Superior temporal gyrus (tissue), 1 donor: Measurements from ENCODE around the gene STRAP.

Source experiments
- DNase-seq: peaks from one replicate; pipeline ENCODE4 v3.0.0-alpha.2; 2016; ENCODE audit errors: extremely low spot score

Gene STRAP, protein sequence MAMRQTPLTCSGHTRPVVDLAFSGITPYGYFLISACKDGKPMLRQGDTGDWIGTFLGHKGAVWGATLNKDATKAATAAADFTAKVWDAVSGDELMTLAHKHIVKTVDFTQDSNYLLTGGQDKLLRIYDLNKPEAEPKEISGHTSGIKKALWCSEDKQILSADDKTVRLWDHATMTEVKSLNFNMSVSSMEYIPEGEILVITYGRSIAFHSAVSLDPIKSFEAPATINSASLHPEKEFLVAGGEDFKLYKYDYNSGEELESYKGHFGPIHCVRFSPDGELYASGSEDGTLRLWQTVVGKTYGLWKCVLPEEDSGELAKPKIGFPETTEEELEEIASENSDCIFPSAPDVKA

DNA sequence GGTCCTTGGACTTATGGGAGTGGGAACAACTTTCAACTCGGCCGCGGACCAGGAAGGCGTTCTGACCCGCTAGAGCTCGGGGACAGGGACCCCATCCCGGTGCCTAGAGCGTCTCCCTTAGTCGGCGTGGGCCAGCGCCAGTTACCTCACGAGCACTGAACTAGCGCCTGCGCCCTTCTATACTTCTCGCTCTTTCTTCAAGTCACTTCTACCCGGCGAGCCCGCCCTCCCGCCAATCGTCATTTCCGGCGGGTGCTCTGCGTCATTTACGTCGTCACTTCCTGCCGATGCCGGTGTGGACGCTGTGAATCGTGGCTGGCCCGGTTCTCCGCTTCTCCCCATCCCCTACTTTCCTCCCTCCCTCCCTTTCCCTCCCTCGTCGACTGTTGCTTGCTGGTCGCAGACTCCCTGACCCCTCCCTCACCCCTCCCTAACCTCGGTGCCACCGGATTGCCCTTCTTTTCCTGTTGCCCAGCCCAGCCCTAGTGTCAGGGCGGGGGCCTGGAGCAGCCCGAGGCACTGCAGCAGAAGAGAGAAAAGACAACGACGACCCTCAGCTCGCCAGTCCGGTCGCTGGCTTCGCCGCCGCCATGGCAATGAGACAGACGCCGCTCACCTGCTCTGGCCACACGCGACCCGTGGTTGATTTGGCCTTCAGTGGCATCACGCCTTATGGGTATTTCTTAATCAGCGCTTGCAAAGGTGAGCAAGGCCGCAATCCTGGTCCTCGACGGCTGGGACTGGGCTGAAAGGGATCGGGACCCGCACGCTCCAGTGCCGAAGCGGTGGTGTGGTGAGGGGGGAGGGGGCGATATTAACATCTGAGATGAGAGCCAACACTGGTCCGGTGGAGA, at the start of gene STRAP:
STRAP (plus strand) TSS at position 270 of the 854 bp plus-strand sequence; CDS start at position 591, 321 bp downstream.
- peak; percentile 99 for DNase-seq

DNA sequence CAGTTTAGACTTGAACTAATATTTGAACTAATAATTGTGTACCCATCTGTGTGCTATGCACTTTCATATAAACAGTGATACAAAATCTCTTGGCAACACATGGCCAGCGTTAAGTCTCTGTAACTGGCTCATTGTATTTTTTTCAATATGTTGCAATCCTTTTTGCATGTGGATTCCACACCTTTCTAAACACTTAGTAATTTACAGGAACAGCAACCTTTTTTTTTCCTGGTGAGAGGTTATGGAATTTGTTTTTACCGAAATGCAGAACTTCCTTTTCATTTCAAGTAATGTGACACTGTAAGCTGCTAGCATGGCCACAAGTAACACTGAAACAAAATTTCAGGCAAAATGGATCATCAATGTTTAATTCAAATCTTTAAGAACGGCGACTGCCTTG, 47.6 kb upstream of the STRAP start:
- no peak for DNase-seq

DNA sequence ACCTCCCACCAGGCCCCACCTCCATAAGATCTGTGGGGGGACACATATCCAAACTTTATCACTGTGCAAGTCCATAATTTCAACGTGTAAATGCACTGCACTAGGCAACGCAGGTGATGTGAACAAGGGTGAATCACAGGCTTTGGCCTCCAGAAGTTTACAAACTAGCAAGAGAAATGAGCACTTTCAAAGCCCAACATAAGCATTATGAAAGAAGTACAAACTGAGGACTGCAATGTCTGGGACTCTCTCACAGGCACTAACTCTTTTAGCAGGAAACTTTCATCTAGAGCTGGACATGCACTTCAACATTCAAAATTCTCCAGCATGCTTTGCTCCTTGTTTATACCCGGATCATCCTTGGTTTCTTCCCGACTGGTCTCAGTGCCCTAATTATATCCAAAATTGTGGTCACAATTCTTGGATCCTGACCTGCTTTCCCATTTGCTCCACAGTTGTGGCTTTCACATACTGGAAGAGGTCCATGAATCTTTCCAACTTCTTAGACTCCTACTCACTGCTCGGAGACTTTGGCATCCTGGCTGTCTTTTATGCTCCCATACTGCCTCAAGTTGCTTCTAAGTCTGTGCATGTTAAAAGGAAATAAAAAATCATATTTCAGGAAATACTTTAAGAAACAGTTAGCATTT, 44.9 kb upstream of the STRAP start:
- DNase-seq: no peak

DNA sequence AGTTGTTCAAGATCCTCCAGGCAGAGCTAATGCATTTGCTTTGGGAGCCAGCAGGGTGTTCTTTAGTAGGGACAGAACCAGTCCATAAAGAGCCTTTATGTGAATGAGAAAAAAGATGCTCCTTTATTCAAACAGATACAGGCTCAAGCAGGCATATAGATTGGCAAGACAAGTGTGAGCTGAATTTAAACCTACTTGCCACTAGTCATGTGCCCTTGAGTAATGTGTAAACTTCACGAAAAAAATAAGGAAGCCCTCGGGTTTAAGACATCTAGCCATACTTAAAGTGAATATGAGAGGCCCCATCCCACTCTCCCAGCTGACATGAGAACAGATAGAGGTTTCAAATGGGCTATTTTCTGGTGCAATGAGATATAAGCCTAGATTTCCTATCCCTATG, 43.1 kb upstream of the STRAP start:
- DNase-seq: no peak

DNA sequence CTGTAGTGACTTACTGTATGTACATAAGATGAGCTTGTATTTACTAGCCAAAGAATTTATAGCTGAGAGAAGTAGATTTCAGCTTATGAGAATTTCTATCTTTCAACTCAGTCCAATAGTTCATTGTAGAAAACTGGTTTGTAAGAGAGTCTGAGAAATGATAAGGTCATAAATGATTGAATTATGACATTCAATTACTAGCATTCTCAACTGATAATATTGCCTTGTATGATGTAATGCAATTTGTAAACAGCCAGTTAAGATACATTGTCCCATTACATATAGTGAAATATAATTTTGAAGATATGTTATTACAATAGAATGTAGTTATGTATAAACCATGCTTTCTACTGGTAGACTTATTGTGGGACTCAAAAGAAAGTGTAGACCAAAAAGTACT, 42.5 kb upstream of the STRAP start:
- DNase-seq: no peak

DNA sequence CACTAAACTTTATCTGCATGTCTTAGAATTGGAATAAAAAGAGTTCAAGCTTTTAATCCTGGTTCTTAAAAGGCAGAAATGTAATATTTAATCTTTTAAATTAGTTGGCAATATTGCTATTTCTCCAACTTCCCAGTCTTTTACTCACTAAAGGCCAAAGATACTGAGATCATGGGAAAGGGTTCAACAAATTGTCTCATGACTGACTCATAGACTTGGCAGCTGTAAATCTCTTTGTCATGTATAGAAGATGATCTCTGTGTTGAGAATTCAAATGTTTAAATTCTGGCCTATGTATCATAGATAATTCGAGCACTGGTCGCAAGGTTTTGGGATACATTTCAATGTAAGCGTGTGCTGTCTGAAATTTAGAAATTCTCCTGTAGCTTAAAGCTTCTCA, 40.1 kb upstream of the STRAP start:
- DNase-seq: no peak

DNA sequence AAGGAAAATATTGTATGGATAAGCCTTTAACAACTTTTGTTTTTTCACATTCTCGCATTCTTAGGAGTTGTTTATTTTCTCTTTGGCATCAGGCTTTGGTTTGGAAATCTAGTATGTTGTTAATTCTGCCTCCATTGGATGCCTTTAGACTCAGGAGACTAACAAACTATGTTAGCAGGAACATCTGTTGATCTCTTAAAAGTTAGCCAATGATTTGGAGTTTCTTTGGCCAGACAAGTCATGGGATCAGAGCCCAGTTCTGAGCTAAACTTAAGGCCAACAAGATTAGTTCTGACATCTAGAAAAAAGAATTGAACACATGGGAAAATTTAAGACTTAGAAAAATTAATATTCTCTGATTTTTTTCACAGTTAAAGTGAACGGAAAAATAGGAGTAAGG, 35.3 kb upstream of the STRAP start:
- DNase-seq: no peak

DNA sequence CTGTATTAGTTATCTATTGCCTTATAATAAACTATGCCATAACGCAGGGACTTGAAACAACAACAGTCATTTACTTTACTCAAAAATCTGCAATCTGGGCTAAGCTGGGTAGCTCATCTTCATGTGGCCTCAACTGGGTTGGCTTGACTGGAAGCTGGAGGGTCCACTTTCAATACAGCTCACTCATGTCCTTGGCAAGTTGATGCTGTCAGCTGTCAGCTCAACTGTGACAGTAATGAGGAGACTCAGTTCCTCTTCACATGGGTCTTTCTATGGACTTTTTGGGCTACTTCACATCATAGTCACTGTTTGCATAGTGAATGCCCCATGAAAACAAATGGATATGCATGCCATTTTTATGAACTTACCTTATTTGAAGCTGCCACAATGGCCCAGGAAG, 33.6 kb upstream of the STRAP start:
- no peak for DNase-seq

DNA sequence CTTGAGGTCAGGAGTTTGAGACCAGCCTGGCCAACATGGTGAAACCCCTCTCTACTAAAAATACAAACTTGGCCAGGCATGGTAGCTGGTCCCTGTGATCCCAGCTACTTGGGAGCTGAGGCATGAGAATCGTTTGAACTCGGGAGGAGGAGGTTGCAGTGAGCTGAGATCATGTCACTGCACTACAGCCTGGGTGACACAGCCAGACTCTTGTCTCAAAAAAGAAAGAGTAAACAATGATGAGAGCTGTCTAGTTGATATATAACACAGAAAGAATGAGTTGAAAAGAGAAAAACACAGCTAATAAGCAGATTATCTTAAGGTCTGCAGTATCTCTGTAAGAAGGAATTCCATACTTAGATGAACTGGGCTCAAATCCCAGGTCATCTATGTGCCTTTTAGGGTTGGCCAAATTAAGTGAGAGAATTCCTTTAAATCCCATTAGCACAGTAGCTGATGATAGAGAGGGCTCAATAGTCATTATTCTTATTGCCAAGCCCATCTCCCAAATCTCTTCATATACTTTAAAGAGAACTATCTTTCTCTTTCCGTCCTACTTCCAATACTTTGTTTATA, 31.1 kb upstream of the STRAP start:
- DNase-seq: no peak

DNA sequence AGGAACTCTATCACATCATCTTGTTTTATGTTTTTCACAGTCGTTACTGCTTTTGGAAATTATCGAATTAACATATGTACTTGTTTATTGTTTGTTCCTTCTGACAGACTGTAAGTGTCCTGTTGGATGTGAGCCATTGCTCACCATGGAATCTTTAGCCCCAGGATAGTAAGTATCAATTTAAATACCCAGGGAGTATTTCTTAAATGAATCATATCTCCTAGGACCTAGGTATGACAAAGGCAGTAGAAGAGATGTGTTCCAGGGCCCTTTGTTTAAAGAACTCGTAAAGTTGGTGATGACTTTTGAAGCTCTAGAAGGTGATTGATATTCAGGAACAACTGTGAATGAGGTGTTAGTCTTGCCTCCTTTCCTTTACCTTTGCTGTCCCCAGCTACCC, 30.3 kb upstream of the STRAP start:
- no peak for DNase-seq

DNA sequence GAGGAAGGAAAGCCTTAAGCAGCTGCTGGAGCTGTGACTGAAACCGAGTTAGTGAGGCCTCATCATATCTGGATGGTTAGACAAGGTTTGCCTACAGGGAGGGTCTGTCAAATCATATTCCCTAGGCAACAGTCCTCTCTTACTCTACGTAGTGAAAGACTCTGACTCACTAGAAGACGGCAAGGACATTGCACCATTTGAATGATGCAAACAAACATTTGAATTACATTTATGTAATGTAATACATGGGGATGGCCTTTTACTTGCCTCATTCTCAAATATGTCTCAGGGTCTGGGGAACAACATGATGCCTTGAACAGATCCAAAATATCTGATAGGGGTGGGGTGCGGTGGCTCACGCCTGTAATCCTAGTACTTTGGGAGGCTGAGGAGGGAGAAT, 29.8 kb upstream of the STRAP start:
- DNase-seq: no peak

DNA sequence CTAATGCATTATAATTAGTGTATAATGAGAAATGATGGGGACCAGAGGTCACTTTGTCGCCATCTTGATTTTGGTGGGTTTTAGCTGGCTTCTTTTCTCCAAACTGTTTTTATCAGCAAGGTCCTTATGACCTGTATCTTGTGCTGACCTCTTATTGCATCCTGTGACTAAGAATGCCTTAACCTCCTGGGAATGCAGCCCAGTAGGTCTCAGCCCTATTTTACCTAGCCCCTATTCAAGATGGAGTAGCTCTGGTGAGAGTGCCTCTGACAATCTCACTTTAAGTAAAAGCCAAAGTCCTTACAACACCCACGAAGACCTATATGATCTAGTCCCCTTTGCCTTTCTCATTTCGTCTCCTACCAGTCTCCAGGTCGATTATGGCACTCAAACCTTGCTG, 28.3 kb upstream of the STRAP start:
- no peak for DNase-seq

DNA sequence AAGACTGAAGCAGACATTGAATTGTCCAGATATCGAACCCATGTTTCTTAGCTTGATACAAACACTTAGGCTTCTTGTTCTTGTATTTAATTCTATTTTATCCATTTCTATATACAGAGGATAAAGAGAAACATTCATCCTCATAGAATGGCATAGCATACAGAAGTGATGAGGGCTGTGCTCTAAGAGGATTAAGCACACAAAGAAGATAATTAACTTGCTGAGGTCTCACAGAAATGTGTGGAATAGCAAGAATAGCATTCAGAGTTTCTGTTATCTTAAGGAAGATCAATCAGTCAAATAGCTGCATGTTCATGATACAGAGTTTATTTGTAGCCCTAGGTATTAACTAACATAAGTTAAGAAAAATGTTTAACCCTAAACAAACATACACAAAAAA, 27.3 kb upstream of the STRAP start:
- DNase-seq: no peak

DNA sequence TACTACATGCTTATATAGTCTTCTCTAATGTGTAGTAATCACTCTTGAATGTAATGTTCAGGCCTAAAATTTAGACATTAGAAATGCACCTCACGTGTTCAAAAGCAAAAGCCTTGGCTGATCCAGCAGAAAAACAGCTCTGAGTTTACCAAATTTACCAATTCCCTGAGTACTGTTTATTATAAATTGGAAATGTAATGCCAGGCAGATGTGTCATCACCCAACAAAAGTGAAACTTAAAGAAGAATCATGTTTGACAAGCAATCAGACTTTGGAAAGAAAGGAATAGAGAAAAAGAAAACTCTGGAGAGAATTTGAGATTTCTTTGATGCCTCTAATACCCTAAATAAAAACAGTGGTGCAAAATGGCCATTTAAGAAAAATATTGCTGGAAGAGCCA, 26.5 kb upstream of the STRAP start:
- no peak for DNase-seq

DNA sequence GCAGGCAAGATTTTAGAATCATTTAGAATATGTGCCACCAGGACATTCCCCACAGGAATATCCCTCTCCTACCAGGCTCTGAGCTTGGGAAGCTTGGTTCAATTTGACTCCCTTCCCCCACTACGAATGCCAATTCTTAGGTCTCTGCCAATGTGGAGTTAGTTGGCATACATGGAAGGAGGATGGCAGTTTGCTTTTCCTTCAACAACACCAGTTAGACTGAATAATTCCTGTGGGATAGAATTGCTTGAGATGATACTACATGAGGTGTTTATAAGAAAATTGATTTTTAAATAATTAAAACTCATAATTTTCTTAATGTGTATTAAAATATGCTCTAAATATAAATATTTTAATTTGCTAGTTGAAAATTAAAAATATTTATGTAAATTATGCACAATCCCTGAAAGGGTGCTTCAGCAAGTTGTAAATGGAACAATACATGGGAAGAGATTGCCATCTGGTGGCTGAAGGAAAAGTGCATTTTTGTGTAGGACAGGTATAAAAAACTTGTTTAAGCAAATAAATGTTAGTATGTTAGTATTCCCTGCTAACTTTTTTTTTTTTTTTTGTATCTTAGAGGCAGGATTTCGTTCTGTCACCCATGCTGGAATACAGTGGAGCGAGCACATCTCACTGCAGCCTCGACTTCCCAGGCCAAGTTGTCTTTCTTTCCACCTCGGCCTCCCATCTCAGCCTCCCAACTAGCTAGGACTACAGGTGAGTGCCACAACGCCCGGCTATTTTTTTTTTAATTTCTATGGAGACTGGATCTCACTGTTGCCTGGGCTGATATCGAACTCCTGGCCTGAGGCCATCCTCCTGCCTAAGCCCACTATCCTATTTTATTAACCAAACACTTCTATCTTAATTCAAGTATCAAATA, 25.8 kb upstream of the STRAP start:
- peak; percentile 95 for DNase-seq

DNA sequence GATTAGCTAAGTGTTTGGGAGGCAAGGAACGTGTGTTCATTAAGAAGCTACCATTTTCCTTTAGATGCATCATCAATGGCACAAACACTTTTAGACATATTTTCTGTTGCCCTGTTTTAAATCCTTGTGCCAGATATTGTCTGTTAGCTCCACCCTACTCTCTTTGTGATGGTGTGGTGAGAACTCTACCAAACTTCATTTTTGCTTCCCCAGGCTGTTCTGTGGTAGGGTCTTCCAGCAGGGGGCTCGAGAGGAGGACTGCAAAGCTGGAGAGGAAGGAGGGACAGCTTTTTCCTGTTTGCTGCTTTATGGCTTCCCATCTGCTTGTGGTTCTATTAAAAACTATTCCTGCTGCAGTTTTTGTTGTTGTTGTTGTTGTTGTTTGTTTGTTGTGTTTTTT, 23.8 kb upstream of the STRAP start:
- DNase-seq: no peak

DNA sequence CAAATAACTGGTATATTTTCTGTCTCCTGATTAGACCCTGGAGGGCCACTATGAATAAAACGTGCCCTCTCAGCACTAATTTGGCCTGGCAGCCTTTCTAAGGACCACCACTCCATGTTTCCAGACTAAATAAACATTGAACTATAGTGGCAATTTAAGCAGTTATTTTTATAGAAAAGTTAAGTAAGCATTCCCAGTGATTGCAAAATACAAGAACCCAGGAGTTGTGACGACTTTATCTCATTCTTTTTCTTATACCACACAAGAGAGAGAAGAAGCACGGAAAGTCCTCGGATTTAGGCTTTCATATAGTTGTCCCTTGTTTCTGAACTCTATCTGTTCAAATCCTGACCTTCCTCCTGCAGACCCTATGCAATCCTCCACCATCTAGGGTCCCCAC, 23.1 kb upstream of the STRAP start:
- DNase-seq: no peak

DNA sequence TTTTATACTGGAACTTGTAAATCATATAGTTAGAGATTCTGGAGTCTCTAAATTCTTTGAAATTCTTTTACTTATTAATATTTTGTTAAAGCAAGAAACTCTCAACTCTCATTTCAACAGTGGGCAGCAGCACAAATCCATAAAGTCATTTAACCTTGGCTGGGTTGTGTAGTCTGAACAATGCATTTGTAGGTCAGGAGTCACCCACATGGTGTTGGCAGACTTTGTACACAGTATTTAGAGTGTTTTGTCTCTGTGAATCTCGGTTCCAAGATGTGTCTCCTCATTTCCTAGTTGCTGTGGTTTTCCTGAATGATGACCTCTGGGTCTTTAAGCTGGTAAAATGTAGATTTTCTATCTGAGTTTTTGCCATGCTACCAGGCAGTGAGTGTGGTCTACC, 20.8 kb upstream of the STRAP start:
- no peak for DNase-seq

DNA sequence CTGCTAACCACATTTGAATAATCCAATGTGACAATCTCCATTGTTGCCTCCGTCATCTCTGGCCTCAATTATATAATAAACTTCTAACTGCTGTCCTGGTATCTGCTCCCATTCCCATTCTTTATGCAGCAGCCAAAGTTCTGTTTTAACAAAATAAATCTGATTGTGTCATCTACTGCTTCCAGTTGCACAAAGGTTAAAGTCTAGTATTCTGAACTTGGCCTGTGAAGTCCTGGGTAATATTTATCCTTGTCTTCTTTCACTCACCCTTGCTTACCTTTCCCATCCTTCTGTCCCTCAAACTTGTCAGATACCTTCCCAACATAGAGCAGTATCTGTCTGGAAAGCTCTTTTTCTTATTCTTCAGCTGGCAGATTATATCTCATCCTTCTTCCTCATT, 19.3 kb upstream of the STRAP start:
- DNase-seq: no peak

DNA sequence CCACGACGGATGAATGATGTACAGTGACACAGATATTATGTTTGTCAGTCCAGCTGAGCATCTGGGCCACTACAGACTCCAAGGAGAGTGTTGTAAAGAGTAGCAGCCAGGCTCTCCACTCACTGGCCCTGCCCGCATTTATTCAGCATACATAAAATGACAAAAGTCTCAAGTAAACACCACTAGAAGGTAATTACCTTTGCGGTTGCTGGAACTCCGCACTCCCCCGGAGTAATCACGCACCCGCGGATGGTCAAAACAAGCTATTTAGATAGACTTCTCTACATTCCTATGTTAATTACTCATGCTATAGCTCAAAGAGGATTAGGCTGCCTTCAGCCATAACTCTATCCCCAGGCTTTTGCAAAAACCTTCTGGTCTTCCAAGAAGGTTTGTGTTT, 18.8 kb upstream of the STRAP start:
- no peak for DNase-seq

DNA sequence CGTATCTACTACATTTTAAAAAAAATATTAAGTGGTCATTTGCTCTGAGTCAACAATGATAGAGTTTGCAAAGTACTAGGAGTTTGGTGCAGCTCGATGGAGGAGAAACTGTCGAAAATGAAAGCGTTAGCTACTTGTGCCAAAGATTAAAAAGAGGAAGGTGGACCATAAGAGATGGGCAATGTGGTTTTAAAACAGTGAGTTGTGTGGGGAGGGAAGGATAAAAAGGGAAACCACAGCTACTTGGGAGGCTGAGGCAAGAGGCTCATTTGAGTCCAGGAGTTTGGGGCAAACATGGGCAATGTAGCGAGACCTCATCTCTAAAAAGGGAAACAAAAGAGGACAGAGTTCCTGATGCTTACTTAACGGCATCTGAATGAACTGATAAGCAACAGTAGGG, 18.2 kb upstream of the STRAP start:
- no peak for DNase-seq
